Stimulated activated CD4-positive, alpha-beta T cell treated with anti-CD3 and anti-CD28 coated beads, Interleukin-2, amount 100 ng/mL, for 4 hours (primary cell): ENCODE data around the gene ATG101.
A peak's percentile ranks its signal among the peaks of the same experiment; 100 is the strongest.

Source experiments
- DNase-seq: peaks from one replicate; pipeline ENCODE4 v3.0.0-alpha.2; 2020; ENCODE audit warnings: low read depth

The ATG101 gene

GRCh38 chr12:52079576-52080402 is 10.0 kb downstream of the ATG101 start, which contains the start of gene SMIM41:
TSS of gene SMIM41 (plus strand) at chr12:52079704. CDS start at chr12:52079780, 76 bp downstream.
- no peak for DNase-seq

DNA sequence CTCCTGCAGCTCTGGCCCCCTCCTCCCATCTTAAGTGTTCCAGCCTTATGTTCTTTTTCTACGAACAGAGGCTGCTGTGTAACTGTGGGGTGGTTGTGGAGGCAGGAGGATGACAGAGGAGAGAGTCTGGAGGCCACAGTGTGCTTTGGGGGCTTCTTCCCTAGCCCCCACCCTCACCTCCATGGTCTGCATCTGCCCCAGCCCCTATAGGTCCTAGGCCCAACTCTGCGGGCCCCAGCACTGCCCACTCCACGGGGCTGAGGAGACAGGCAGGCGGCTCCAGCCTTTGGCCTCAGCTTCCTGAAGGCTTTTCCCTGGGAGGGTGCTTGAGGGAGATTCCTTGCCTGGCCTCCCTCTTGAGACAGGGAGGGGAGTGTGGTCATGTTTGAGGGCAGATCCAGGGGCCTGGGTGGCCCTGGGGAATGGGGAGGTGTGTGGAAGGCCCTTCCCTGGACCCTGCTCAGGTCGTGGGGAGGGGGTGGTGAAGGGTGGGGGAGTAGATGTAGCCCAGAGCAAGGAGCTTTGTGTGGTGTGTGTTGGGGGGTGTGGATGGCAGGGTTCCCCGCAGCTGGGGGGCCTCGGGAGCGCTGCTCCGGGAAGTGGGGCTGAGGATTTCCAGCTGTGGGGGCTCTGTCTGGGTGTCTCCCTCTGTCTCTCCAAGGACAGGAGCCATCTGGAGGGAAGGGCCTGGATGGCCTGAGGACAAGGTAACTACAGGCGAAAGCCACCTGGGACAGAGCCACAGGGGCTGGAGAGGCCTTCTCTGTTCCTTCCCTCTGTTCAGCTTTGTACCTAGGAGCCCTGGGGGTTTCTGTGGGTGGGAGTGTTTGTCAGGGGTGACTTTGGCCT is 10.8 kb downstream of the ATG101 start:
- no peak for DNase-seq

- no peak for DNase-seq
These were observed 11.5 kb downstream of the ATG101 start for GRCh38 chr12:52081263-52081733.

GRCh38 chr12:52082026-52082668 is 12.4 kb downstream of the ATG101 start:
- DNase-seq = no peak

- no peak for DNase-seq
These were observed 12.8 kb downstream of the ATG101 start for GRCh38 chr12:52082669-52082987.

- peak; percentile 59 for DNase-seq
These were observed 13.3 kb downstream of the ATG101 start for GRCh38 chr12:52082988-52083637.

DNA sequence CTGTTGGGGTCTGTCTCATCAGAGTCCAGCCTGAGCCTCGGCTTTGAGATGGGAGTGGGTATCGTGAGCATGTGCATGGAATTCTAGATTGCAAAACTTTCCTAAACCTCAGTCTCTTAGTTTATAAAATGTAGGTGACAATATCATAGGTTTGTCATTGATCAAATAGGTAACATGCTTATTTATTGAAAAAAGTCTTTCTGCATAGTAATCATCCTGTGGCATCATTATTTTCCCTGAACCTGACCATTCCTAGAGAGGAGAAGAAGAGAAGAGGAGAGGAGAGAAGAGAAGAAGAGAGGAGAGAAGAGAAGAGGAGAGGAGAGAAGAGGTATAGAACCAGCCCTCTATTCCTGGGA is 13.8 kb downstream of the ATG101 start:
- DNase-seq = no peak

DNA sequence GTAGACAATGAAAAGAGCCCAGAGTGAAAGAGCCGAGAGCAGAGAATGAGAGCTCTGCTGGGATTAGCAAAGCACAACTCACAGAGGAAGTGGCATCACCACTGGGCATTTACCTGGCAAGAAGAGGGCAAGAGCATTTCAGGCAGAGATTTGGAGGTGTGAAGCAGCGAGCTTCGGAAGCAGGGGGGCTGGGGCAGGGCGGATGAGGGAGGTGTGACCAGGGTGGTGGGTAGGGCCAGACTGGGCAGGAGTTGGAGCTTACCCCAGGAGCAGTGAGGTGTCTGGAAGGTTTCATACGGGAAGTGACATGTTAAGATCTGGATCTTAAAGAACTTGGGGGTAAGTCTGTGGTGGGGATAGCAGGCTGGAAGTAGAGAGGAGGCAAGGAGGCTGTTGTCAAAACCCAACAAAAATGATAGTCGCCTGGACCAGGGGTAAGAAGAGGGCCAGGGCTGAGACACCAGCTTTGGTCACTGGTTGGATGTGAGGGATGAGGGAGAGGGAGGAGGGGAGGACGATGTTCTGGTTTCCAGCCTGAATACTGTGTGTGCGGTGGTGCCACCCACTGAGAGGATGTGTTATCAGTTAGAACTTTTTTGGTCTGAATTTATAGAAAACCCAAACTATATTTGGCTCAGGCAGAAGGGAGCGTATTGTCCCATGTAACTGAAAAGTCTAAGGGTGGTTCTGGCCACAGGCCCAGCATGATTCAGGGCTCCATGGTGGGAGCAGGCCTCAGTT is 14.9 kb downstream of the ATG101 start:
- DNase-seq = no peak

DNA sequence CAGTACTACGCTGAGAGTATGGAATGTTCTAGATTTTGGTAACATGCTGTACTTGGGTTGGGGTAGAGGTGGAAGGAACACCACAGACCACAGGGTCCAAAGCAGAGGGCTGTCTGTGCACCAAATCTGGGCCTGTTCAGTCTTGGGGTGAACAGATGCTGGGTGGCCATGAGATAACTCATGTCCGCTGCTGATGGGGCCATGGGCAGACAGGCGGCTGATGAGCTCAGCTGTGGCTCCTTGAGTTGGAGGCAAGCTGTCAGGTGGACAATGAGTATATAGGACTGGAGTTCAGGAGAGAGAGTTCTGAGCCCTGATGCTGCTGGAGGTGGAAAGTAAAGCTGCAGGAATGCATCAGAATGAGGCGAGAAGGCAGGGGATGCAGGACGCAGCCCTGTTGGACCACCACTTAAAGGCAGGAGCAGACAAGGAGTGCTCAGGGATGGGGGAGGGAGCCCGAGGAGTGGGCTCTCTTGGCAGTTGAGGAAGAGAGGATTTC is 16.0 kb downstream of the ATG101 start:
- no peak for DNase-seq

GRCh38 chr12:52086366-52086765 is 16.6 kb downstream of the ATG101 start:
- DNase-seq = no peak

DNA sequence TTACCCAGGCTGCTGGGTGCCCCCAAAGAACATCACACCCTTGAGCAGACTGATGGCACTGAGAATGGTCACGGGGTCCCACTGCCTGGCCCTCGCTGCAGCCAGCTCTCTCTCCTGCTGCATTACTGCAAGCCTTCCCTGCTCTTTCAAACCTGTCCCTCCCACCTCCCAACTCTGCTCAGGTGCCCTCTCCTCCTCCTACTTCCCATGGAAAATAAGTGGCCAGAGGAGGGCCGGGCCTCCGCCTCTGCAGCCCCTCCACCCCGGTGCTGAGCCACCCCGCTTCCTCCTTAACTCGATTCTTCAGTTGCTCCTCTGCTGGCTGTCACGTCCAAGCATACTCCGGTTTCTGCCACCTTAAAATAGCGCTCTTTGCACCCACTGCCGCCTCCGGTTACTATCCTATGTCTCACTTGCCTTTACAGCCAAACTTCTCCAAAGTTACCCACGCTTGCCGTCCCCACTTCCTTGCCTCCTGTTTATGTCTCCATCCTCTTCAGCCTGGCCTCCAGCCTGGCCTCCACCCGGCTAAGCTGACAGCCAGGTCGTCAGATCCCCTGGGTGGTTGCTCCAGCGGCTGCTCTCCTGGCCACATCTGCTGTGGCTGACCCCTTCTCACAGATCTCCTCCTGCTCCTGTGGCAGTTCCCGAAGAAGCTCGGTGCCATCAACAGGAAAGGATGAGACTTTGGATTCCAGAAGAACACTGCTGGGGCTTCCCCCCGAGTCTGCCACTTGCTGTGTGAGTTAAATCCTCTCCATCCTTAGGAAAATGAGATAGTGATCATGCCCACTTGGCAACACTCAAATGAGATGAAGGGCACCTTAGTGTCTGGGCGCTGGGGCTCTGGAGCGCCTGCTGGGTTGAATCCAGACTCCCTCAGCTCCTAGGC is 17.4 kb downstream of the ATG101 start:
- DNase-seq = no peak

GRCh38 chr12:52087961-52088820 is 18.4 kb downstream of the ATG101 start:
- DNase-seq = no peak

DNA sequence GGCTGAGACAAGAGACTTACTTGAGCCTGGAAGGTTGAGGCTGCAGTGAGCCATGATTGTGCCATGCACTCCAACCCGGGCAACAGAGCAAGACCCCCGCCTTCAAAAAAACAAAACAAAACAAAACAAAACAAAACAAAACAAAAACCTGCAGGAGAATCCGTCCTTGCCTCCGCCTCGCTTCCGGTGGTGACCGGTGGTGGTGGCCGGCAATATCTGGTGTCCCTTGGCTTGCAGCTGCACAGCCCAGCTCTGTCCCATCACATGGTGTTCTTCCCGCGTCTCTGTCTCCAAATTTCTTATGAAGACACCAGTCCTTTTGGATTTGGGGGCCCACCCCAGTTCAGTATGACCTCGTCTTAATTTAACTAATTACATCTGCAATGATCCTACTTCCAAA is 19.7 kb downstream of the ATG101 start:
- no peak for DNase-seq

DNA sequence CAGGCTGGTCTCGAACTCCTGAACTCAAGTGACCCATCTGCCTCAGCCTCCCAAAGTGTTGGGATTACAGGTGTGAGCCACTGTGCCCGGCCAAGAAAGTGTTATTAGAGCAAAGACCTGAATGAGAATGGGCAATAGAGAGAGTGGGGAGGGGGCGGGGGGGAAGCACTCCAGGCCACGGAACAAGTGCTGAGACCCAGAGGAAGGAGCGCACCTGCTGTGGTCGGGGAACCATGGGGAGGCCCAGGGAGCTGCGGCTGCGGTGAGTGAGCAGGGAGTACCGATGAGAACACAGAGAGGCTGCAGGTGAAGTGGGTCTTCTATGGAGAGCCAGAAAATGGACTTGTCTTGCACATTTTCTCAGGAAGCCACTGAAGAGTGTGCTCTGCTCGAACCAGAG is 20.5 kb downstream of the ATG101 start:
- no peak for DNase-seq

DNA sequence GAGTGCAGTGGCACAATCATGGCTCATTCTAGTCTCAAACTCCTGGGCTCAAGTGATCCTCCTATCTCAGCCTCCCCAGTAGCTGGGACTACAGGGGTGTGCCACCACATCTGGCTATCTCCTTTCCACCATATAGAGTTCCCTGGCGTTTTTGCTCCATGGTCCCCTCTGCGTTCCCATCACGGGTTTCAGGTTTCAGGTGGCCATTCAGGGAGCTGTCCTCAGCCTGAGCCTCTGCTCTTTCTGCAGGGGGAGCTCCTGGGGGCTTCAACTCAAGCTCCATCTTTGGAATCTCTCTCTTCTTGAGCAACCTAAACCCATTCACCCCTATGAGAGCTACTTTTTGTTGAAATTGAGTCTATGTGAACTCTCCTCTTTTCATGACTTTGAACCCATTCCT is 21.3 kb downstream of the ATG101 start:
- no peak for DNase-seq

DNA sequence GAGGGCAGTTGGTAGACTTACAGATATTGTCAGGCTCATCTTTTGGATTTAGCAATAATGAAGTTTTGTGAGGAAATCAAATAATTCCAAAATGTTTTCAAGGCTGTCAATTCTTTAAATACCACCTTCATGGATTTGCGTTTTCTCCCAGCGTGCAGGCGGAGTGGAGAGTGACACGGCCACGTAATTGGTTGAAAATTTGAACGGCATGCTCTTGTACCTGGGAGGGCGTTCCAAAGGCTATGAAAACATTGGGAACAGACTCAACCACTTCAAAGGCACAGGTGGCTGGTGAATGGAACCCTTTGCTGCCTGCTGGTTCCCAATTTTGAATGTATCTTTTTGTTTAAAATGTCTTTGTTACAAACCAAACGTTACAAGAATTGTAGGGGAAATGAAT is 22.1 kb downstream of the ATG101 start:
- DNase-seq = no peak

DNA sequence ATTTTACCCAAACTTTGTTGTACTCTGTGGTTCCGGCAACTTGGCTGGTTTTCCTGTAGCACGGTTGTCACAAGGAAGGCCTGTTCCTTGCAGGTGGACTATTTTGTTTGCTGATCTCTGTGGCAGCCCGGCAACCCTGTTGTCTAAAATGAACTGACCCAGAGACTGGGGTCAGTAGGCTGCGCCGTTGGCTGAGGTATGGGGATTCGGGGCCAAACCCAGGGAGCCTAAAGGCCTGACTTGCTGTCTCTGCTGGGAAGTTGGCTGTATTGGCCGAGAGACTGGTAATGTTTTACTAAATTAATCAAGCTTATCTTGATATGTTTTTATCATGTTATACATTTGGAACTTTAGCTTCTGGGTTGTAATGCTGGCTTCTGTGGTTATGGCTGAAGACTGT is 23.6 kb downstream of the ATG101 start:
- no peak for DNase-seq

GRCh38 chr12:52096332-52097044 is 26.7 kb downstream of the ATG101 start:
- DNase-seq = no peak
